HG02885 (cell line): Measurements from ENCODE around the gene MEA1.
A peak's percentile ranks its signal among the peaks of the same experiment; 100 is the strongest.

Experiments
- ATAC-seq: cut with Tn5 transposase; IDR thresholded peaks from one replicate; pipeline ENCODE4 v1.9.1; 2021; ENCODE audit warnings: mild to moderate bottlenecking; ENCODE audit not compliant: unreplicated experiment, poor library complexity

Gene MEA1

DNA sequence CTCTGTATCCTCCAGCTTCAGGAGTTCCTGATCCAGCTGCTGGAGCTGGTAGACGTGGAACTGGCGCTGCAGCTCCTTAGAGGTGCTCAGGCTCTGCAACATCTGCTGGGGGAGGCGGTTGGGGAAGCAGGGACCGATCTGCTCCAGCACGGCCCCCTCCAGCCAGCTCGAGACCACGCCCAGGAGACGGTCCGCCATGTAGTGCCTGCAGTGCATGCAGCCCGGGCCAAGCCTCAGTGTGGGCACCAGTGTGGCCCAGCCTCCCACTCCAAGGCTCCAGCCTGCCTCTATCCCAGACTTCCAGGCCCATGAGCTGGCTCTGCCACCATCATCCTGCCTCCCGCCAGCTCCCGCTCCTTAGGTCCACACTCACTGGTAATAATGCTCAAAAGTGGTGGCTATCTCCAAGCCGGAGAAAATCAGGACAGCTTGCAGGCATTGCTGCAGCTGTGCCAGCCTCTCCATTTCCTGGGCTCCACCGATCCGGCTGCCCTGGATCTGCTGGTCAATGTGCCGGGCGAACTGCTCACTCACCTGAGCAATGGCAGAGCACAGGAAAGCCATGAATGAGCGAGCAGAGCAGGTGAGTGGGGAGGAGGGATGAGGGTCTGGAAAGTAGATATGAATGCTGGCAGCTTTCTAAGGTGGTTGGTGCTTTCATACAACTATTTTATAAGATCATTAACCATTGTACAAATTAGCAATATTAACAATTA is 27.0 kb upstream of the MEA1 start:
- ATAC-seq: no peak

DNA sequence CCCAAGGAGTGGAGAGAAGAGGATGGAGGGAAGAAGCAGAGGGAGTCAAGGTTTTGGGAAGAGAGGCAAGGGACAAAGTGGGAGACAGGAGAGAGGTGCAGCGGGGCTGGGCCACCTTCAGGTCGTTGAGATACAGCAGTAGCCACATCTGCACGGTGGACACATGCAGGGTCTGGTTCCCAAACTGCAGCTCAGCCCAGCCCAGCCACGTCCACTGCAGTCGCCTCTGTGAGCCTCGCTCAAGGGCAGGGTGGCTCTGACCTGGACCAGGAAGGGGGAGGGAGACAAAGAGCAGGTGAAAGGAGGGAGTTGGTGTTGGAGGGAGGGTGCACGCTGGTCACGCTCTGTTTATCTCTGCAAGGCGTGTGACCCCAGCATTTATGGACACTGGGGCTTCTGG is 25.0 kb upstream of the MEA1 start:
- ATAC-seq: no peak

DNA sequence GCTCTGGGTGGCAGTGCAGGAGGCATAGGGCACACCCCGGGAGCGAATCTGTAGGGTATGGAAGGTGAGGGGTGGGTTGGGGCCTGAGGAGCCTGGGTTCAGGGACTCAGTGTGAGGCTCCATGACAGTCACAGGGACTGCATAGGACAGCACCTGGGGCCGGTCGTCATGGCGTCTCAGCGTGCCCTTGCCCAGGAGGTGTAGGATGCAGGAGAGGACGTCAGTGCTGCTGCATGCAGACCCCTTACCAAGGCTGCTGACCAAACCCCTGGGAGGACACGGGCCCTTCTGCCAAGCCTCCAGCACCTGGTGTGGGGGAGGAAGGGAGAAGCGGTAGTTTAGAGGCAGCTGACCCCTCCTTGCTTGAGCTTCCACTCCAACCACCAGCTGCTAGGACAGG is 24.0 kb upstream of the MEA1 start:
- ATAC-seq: no peak

DNA sequence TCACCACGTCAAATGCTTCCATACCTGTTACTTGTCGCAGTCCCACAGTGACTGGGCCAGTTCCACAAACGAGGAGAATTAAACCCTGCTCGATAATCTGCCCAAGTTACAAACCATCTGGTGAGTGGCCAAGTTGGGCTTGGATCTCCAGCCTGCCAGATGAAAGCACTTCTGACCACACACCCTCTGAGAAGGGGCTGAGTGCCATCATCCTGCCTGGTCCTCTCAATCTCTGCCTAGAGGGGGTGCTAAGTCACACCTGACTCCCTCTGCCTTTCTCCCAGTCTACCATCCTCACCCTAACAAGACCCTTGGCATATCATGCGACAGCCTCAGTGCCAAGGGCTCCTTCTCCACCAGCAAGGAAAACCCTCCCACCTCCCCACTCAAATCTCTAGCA is 23.5 kb upstream of the MEA1 start:
- no peak for ATAC-seq

DNA sequence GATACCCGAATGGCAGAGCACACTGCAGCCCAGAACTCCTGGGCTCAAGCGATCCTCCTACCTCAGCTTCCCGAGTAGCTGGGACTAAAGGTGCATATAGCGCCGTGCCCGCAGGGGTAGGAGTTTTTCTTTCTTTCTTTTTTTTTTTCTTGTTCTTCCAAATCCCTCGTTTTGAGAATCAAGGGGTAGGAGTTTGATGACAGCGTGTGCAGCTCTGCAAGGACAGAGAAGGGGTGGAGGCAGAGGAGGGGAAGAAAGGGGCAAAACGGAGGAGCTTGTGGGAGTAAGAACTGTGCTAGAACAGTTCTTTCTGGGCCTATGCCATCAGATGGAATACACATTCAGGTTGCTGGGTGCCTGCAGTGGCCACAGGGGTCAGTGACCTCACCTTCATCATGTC is 23.0 kb upstream of the MEA1 start:
- no peak for ATAC-seq

DNA sequence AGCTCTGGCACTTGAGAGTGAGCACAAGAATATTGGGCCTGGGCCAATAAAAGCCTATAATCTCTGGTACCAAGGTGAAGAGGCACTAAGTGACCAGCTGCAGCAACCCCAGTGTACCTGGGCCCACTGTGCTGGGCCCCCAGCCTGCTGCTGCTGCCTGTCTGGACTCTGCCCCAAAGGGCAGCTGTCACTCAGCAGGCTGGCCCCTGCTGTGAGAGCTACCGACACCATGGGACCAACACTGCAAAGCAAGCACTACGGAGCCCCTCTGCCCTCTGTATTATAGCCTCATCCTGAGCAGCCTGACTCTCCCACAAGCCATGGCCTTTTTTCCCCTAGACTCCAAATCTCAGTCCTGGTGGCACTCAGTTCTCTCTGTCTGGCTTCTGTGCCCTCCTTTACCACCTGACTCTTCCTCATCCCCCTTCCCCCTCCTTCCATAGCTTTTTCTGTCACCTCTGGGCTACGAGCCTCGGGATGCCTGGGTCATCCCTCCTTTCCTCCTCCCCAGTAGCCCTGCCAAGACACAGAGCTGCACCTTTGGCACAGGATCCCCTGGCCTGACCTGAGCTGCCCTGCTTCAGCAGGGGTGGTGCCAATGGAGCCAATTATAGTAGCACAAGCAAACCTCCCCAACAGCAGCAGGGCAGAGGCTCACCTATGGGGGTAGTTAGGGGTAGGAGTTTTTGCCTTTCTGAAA is 21.9 kb upstream of the MEA1 start:
- ATAC-seq: no peak

DNA sequence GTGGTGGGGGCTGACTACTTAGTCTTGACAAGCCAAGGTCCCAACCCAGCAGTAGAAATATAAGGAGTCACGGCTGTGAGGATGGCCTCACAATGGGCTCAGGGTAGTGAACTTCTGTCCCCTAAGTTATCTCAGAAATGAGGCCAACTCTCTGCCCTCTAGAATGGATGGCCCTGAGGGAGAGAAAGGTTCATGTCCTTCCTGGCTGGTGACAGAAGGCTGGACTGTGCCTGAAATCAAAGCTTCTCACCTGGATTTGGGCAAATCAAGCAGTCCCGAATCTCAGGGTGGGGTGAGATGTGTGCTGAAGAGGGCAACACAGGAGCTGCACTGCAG is 20.4 kb upstream of the MEA1 start:
- no peak for ATAC-seq

DNA sequence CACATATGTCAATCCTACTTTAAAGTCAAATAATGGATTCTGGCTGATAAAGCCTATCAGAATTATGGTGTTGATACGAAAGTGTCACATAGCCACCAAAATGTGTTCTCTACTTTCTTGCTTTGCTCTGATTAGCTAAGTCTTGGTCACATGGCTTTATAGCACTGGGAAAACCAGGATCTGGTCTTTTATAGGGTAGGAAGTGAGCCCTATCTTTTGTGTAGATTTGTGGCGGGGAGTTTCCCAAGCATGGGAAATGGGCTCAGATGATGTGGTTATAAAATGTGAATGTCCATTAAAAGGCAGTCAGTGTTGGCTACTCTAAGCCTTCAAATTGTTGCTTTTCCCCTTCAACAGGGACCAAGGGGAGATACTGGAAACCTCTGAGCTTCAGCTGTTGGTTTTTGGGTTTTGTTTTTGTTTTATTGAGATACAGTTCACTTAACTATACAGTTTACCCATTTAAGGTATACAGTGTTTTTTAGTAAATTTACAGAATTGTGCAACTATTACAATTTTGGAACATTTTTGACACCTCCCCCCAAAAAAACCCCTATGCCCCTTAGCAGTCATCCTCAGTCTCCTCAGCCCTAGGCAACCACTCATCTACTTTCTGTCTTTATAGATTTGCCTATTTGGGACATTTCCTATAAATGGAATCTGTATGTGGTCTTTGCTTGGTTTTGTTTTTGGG is 19.9 kb upstream of the MEA1 start:
- no peak for ATAC-seq

DNA sequence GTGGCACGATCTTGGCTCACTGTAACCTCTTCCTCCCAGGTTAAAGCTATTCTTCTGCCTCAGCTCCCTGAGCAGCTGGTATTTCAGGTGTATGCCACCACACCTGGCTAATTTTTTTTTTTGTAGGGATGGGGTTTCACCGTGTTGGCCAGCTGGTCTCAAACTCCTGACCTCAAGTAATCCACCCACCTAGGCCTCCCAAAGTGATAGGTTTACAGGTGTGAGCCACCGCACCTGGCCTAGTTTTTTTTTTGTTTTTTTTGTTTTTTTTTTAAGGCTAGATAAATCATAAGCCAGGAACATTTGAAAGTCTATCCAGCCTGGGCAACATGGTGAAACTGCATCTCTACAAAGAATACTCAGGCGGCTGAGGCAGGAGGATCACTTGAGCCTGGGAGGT is 18.6 kb upstream of the MEA1 start:
- ATAC-seq: no peak

DNA sequence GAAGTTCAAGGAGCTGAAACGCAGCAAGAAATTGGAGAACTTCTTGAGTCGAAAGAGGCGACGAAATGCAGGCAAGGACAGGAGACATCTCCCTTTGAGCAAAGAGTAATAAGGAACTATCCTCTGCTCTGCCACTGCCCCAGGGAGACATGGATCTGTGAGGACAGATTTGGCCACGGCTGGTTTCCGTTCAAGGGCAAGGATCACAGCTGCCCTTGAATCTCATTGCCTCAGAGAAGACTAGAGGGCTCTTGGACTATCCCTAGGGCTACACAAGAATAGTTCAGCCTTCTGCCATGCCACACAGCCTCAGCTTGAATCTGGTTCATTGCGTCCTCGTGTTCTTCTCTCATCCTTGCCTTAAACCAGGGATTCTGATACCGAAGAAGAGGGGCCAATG is 15.4 kb upstream of the MEA1 start:
- ATAC-seq: no peak

DNA sequence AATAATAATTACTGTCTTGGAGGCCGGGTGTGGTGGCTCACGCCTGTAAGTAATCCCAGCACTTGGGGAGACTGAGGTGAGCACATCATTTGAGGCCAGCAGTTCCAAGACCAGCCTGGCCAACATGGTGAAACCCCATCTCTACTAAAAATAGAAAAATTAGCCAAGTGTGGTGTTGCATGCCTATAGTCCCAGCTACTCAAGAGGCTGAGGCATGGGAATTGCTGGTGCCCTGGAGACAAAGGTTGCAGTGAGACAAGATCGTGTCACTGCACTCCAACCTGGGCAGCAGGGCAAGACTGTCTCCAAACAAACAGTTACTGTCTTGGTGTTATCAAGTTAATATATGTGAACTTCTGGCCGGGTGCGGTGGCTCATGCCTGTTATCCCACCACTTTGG is 12.6 kb upstream of the MEA1 start:
- no peak for ATAC-seq

DNA sequence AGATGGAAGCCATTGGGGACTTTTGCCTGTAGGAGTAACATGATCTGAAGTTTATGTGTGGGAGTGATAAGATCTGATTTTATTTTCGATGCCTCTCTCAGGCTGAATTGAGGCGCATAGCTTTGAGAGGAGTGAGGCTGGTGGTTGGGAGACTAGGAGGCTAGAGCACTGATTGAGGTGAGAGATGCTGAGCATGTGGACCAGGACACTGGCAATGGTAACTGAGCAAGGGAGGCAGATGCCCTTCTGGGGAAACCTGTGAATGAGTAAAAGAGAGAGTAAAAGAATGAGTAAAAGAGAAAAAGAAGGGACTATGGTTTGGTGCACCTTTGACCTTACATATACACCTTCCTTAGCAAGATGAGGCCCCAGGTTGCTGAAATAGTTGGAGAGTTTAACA is 10.7 kb upstream of the MEA1 start:
- no peak for ATAC-seq

DNA sequence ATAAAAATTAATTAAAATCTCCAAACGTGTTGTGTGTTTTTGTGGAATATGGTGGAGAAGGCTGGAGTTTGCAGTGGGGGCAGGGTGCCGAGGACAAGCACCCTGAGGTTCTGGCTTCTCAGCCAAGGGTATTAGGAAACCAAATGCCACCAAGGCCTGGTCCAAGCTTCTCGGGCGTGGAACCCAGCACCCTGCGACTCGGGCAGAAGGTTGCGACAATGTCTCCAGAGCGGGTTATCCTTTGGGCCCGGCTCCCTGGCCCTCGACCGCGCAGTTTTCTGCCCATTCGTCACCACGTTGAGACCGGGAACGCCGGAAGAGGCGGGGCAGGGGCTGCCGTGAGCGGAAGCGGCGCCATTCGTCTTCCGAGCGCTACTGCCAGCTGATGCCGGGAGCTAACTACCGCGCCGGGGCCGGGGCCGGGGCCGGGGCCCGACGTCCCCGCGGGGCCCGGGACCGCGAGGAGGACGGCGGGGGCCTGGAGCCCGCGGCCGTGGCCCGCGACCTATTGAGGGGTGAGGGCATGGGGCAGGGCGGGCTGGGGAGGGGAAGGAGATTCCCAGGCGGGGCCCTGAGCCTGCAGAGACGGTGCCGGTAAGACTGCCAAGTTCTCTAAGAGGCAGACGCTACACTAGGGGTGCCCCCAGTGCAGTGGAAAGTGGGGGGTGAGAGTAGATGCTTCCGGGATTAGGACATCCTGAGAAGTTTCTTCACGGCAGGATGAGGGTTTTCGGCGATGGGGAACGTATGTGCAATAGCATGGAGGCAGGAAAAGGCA is 7.7 kb upstream of the MEA1 start, which contains the start of gene RRP36:
TSS of gene RRP36 (plus strand) at position 354 of the 778 bp plus-strand sequence. CDS start at position 386, 32 bp downstream.
- peak; percentile 84 for ATAC-seq

DNA sequence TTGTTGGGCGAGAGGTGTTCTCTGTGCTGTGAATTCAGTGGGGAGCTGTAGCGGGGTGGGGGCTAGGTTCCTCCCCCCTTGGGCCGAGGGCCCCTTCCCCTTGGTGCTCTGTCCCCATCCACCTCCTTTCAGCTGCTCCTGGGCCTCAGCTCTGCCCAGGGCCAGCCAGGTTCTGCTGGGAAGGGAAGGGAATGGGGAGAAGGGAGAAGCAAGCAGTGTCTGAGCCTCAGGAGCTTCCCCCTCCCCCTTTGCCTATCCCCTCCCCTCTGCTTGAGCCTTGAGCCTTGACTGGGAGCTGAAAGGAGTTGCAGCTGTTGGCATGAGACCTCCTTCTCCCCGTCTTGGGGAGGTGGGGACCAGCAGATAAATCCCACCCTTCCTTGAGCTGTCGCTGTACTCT is 7.1 kb upstream of the MEA1 start:
- ATAC-seq: no peak

DNA sequence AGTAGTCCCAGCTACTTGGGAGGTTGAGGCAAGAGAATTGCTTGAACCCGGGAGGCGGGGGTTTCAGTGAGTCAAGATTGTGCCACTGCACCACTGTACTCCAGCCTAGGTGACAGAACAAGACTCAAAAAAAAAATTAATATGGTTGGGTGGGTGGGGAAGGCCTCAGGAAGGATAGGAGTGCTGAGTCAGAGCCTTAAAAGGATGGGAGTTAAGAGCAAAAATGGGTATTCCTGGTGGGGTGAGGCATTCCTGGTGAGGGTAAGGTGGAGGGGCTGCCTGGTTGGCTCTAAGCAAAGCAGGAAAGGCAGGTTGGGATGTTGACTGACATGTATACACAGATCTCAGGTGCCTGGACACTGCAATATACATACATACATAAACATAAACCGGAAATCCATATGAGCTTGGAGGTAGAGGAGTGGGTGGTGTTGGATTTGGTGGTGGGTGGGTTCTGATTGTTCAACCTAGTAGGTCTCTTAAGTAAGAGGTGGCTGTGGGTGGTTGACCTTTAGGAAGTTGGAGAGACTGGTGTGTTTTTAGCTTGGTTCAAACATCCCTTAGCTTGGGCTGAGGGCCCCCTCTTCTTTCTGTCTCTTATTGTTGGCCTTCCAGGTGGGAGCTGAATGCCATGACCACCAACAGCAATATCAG is 6.4 kb upstream of the MEA1 start:
- no peak for ATAC-seq

DNA sequence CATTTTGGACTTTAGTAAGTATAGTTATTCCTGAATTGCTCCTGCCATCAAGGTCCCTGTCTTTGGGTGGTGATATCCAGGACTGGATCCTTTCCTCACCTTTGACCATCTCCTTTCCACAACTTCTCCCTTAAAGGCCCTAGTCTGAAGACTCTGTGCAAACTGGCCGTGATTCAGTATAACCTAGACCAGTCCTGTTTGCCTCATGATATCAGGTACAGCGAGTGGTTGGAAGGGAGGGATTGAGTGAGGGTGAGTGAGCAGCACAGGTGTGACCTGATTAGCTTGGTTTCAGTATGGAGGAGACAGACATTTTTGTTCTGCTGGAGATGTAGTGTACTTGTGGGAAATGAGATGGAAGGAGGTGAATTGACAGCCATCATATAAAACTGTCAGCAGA is 5.4 kb upstream of the MEA1 start:
- no peak for ATAC-seq

DNA sequence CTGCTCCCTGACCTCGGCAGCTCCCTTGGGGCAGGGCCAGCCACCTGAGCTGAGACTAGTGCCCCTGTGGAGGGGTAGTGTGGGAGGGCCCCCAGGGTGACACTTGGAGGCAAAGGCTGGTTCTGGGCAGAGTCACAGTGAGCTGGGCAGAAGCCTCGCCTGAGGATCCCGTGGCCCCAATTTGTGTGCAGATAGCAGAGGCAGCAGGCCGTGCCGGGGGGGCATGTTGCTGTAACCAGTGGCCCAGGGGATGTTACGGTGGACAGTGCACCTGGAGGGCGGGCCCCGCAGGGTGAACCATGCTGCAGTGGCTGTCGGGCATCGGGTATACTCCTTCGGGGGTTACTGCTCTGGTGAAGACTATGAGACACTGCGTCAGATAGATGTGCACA is 3.2 kb upstream of the MEA1 start:
- ATAC-seq: no peak

DNA sequence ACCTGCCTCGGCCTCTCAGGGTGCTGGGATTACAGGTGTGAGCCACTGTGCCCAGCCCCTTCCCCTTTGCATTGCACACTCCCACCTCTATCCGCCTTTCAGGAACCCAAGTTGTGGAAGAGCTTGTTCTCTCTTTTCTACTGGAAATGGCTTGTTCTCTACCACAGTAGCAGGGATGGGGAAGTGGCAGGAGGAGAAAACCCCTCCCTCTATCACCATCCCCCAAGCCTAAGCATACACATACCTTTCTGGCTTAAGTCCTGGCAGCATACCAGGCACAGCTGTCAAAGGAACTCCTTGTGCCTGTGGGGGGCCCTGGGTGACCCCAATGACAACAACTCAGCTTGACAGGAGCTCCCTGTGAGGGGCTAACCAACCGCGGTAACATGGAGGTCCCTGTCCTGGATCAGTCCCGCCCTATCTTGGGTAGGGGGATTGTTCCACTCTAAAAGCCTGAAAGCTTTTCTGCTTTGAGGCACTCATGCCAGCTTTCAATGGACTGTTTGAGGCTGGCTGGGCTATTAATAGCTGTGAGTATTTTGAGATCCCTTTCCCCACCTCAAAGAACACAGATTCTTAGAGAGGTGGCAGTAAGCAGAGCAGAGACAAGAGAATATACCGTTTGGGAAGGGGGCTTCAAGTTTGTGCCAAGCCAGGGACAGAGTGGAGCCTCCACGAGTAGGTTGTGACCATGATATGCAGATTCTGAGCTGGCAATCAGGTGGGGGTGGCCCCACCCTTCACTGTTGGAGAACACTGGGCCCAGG is 2.6 kb upstream of the MEA1 start:
- no peak for ATAC-seq

DNA sequence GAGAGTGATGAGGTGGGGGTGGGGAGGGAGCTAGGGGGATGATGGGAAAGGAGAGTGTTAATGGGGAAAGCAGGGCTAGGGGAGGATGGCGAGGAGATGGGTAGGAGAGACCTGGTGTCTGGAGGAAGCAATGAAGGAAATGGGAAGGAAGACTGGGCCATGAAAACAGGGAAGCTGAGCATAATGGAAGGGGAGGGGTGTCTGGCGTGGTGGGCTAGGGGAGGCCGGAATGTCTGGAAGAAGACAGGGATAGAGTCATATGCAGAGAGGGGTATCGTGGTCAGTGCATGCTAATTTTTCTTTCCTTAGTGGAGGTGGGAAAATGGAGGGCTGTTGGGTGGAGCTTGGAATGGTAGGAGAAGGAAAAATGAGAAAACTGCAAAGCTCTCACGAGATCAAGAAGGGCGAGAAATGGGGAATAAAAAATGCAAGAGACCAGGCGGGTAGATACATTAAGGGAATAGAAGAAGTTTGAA is 726 bp upstream of the MEA1 start:
- ATAC-seq: no peak
